HG02798 (cell line): Measurements from ENCODE around the gene RIN1.

Experiments used
- ATAC-seq: cut with Tn5 transposase; IDR thresholded peaks from one replicate; pipeline ENCODE4 v1.9.1; 2021; ENCODE audit warnings: mild to moderate bottlenecking; ENCODE audit not compliant: unreplicated experiment, poor library complexity

RIN1 gene

DNA sequence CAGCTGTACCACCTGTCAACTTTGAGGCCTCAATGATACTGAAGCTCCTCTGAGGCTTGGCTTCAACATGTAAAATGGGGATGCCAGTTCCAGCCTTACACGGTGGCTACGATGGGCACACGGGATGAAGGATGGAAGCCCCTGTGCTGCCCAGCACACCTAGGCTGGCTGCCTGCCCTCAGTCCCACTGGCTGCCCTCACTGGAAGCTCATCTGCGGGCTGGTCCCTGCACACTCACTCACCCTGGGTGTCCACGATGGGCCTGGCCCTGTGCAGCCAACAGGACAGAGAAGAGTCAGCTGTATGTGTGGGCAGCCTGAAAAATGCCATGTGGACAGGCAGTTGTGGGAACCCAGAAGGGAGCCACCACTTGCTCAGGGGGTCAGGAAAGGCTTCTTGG lies 49.5 kb downstream of the RIN1 start:
- ATAC-seq = no peak

GRCh38 chr11:66285250-66285947 lies 50.8 kb downstream of the RIN1 start:
- ATAC-seq = no peak

- no peak for ATAC-seq
These were observed 51.6 kb downstream of the RIN1 start for GRCh38 chr11:66284526-66285078.

GRCh38 chr11:66283461-66284105 lies 52.7 kb downstream of the RIN1 start:
- ATAC-seq = no peak

- ATAC-seq = peak; percentile 90
These were observed 53.5 kb downstream of the RIN1 start for GRCh38 chr11:66282468-66283455.
